IPS-20b (cell line): Measurements from ENCODE around the gene TSPAN10.
"Not testable (repeated sequence)": the region's sequence is repeated elsewhere in the genome, so short reads cannot be mapped to it uniquely, and the experiment has no call there.

Experiments used
- H3K27ac ChIP-seq: one replicate; pipeline ENCODE4 v1.5.1; 2013; ENCODE audit warnings: low read length
- H3K27me3 ChIP-seq: 2 replicates; pipeline ENCODE4 v1.6.1; 2013; ENCODE audit warnings: mild to moderate bottlenecking, low read length, inconsistent platforms; ENCODE audit not compliant: insufficient read depth
- H3K36me3 ChIP-seq: 2 replicates; pipeline ENCODE4 v1.6.1; 2013; ENCODE audit warnings: low read depth, mild to moderate bottlenecking, inconsistent platforms, low read length, moderate library complexity; ENCODE audit not compliant: insufficient read depth
- H3K4me1 ChIP-seq: 2 replicates; pipeline ENCODE4 v1.6.1; 2013; ENCODE audit warnings: mild to moderate bottlenecking, control low read depth, inconsistent platforms, low read length, moderate library complexity; ENCODE audit not compliant: insufficient read depth
- H3K4me3 ChIP-seq: 2 replicates; pipeline ENCODE4 v1.5.1; 2013; ENCODE audit warnings: mild to moderate bottlenecking, low read length, inconsistent platforms
- H3K9ac ChIP-seq: 2 replicates; pipeline ENCODE4 v1.6.1; 2013; ENCODE audit warnings: low read depth, mild to moderate bottlenecking, inconsistent platforms, low read length, moderate library complexity
- H3K9me3 ChIP-seq: 2 replicates; pipeline ENCODE4 v1.6.1; 2013; ENCODE audit warnings: mild to moderate bottlenecking, low read depth, low read length, inconsistent platforms; ENCODE audit not compliant: insufficient read depth

TSPAN10 gene

GRCh38 chr17:81666342-81667191 is 29.6 kb downstream of the TSPAN10 start, which contains the start of the genes CCDC137 and OXLD1:
CCDC137 (plus strand) TSS chr17:81666737; CDS start chr17:81666767, 30 bp downstream.
OXLD1 (minus strand) TSS chr17:81666605; CDS start chr17:81666577, 28 bp downstream.
- Histone ChIP-seq H3K36me3 (peaks cover 41% of the 10 kb centered on the region), H3K4me1 (no peaks in the 10 kb centered on the region)

GRCh38 chr17:81667754-81668153 is 30.8 kb downstream of the TSPAN10 start:
- no peaks in the 10 kb centered on the region for H3K4me1 ChIP-seq
- no peaks in the 10 kb centered on the region for H3K9me3 ChIP-seq
- no peak overlapping the region for H3K9ac ChIP-seq
- H3K4me3 ChIP-seq, result peak overlapping the region; percentile 96
- no peak overlapping the region for H3K27ac ChIP-seq
- peaks cover 53% of the 10 kb centered on the region for H3K36me3 ChIP-seq
- H3K27me3 ChIP-seq, result no peaks in the 10 kb centered on the region

More at GRCh38 chr17:81666342-81667191, 29.6 kb downstream of the TSPAN10 start, which contains the start of the genes CCDC137 and OXLD1:
- Histone ChIP-seq H3K27me3 (no peaks in the 10 kb centered on the region), H3K4me3 (peak within 1 kb of the TSS; percentile 96), H3K9ac (peak within 1 kb of the TSS; percentile 93), H3K9me3 (no peaks in the 10 kb centered on the region), H3K27ac (peak within 1 kb of the TSS; percentile 88)

- Histone ChIP-seq H3K4me3 (no peak overlapping the region), H3K9ac (no peak overlapping the region), H3K4me1 (no peaks in the 10 kb centered on the region), H3K27ac (no peak overlapping the region), H3K9me3 (no peaks in the 10 kb centered on the region), H3K27me3 (no peaks in the 10 kb centered on the region), H3K36me3 (peaks cover 72% of the 10 kb centered on the region)
Measured at GRCh38 chr17:81672504-81672903, 35.5 kb downstream of the TSPAN10 start.

GRCh38 chr17:81672954-81673353 is 36.0 kb downstream of the TSPAN10 start:
- Histone ChIP-seq H3K9me3 (no peaks in the 10 kb centered on the region), H3K27ac (no peak overlapping the region), H3K36me3 (peaks cover 71% of the 10 kb centered on the region), H3K4me3 (no peak overlapping the region), H3K9ac (no peak overlapping the region), H3K27me3 (no peaks in the 10 kb centered on the region), H3K4me1 (no peaks in the 10 kb centered on the region)

- Histone ChIP-seq H3K9ac (no peak overlapping the region), H3K36me3 (peaks cover 64% of the 10 kb centered on the region), H3K4me1 (no peaks in the 10 kb centered on the region)
Measured at GRCh38 chr17:81673561-81674258, 36.7 kb downstream of the TSPAN10 start.

GRCh38 chr17:81675515-81676221 is 38.7 kb downstream of the TSPAN10 start:
- H3K9me3 ChIP-seq, H3K27ac ChIP-seq, H3K9ac ChIP-seq, H3K4me1 ChIP-seq, H3K4me3 ChIP-seq, H3K27me3 ChIP-seq: not testable (repeated sequence)
- H3K36me3 ChIP-seq, result peaks cover 44% of the 10 kb centered on the region

More at GRCh38 chr17:81673561-81674258, 36.7 kb downstream of the TSPAN10 start:
- Histone ChIP-seq H3K27ac (no peak overlapping the region), H3K27me3 (no peaks in the 10 kb centered on the region), H3K9me3 (no peaks in the 10 kb centered on the region), H3K4me3 (no peak overlapping the region)

GRCh38 chr17:81676906-81677305 is 39.9 kb downstream of the TSPAN10 start:
- H3K4me3 ChIP-seq, result no peak overlapping the region
- H3K27me3 ChIP-seq, result no peaks in the 10 kb centered on the region
- H3K36me3 ChIP-seq, result peaks cover 32% of the 10 kb centered on the region
- H3K9me3 ChIP-seq, result no peaks in the 10 kb centered on the region
- no peak overlapping the region for H3K9ac ChIP-seq
- no peak overlapping the region for H3K27ac ChIP-seq
- H3K4me1 ChIP-seq, result no peaks in the 10 kb centered on the region

GRCh38 chr17:81680150-81680549 is 43.2 kb downstream of the TSPAN10 start:
- no peak overlapping the region for H3K9ac ChIP-seq
- H3K27me3 ChIP-seq, result no peaks in the 10 kb centered on the region
- H3K9me3 ChIP-seq, result no peaks in the 10 kb centered on the region
- no peak overlapping the region for H3K4me3 ChIP-seq
- H3K4me1 ChIP-seq, result peaks cover 8% of the 10 kb centered on the region
- no peak overlapping the region for H3K27ac ChIP-seq
- peaks cover 4% of the 10 kb centered on the region; the same call in 1 of the 2 replicates for H3K36me3 ChIP-seq

- Histone ChIP-seq H3K4me1 (peaks cover 8% of the 10 kb centered on the region), H3K36me3 (peaks cover 14% of the 10 kb centered on the region), H3K4me3 (no peak overlapping the region), H3K27me3 (no peaks in the 10 kb centered on the region), H3K9me3 (no peaks in the 10 kb centered on the region), H3K9ac (no peak overlapping the region), H3K27ac (no peak overlapping the region)
Measured at GRCh38 chr17:81681672-81682071, 44.7 kb downstream of the TSPAN10 start.

GRCh38 chr17:81682565-81683207 is 45.7 kb downstream of the TSPAN10 start:
- Histone ChIP-seq H3K4me3 (peak overlapping the region; percentile 93), H3K9ac (peak overlapping the region; percentile 92; the same call in 1 of the 2 replicates), H3K36me3 (peaks cover 24% of the 10 kb centered on the region), H3K9me3 (no peaks in the 10 kb centered on the region), H3K4me1 (peaks cover 8% of the 10 kb centered on the region), H3K27ac (no peak overlapping the region), H3K27me3 (no peaks in the 10 kb centered on the region)

- Histone ChIP-seq H3K27ac (no peak overlapping the region), H3K36me3 (peaks cover 26% of the 10 kb centered on the region), H3K9ac (peak overlapping the region; percentile 92; the same call in 1 of the 2 replicates), H3K4me3 (peak overlapping the region; percentile 93), H3K27me3 (no peaks in the 10 kb centered on the region), H3K4me1 (peaks cover 8% of the 10 kb centered on the region), H3K9me3 (no peaks in the 10 kb centered on the region)
Measured at GRCh38 chr17:81683208-81683583, 46.2 kb downstream of the TSPAN10 start.
